ENCODE measurements around the gene AKR1E2. TPM values are rescaled to one million over a fixed set of nuclear protein-coding genes. Genes with fewer than 3 reads are reported as not detected.

The AKR1E2 gene
- total and polyA plus RNA-seq, 9 of the 15 experiments (the other 6 are each of a cell fraction or from before 2014, with no cell fraction given): 4.2 to 16.6 (median 9.8) TPM

DNA sequence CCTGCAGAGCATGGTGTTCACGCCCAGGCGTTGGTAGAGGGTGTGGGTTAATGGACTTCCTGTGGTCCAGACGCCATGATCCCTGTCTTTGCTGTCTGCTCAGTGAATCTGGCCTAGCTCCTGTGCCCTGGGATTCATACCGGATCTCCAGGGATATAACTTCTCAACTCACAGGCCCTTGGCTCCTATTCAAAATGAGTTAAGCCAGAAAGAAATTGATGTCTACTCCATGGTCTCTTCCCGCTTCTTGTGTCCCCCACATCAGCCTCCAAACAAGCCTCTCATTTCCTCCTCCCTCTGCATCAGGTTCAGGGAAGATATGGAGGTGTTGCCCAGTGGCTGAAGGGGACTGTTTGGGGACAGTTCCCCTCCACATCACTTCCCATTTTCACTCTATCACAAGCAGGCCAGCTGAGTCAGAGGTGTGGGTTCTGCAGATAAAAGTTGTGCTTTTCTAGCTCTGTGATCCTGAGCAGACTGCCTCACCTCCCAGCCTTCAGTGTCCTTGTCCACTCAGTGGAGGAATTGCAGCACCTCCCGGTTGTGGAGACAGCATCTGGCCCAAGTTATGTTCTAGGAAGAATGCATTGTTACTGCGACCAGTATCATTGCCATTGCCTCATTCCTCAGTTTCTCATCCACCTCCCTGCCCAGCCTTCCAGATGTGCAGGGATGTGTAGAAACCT is 22.5 kb downstream of the AKR1E2 start (continued):
- TF ChIP-seq ETV5 (CRISPR knock-in tag; IDR thresholded peaks at IDR 0.05; ENCODE audit: low read depth) (peak; percentile 77), SMAD3 (CRISPR knock-in tag; conservative IDR thresholded peaks at IDR 0.05) (0 out of 2 replicates have a peak, but pooled peaks have one; percentile 50), RBFOX2 (IDR thresholded peaks at IDR 0.05; ENCODE audit: low read depth, low read length) (no peak), ARID2 (IDR thresholded peaks at IDR 0.05) (no peak), ATF1 (CRISPR knock-in tag; IDR thresholded peaks at IDR 0.05) (no peak), ATF1 (tag; IDR thresholded peaks at IDR 0.05) (no peak; the same call in 1 of the 2 replicates), ASH1L (IDR thresholded peaks at IDR 0.05; ENCODE audit: borderline replicate concordance, low read depth, partially characterized antibody) (peak; percentile 24), ZNF224 (CRISPR knock-in tag; IDR thresholded peaks at IDR 0.05) (no peak), NFATC3 (IDR thresholded peaks at IDR 0.05) (no peak), KHSRP (IDR thresholded peaks at IDR 0.05) (no peak), DIDO1 (tag; IDR thresholded peaks at IDR 0.05; ENCODE audit: low read depth) (no peak), CBX3 (IDR thresholded peaks at IDR 0.05; ENCODE audit: borderline replicate concordance in 1 of 2, low read length in 2 of 2) (peak in 1 of 2 experiments; percentile 82; a peak in 2 of 3 replicates), MTA2 (IDR thresholded peaks at IDR 0.05; ENCODE audit: low read depth) (peak; percentile 90), RB1 (IDR thresholded peaks at IDR 0.05; ENCODE audit: low read depth) (no peak; the same call in 1 of the 2 replicates), ZNF551 (CRISPR knock-in tag; IDR thresholded peaks at IDR 0.05) (no peak), TBL1XR1 (IDR thresholded peaks at IDR 0.05; ENCODE audit: low read length in 2 of 2) (peak in 1 of 2 experiments; percentile 90; a peak in 2 of 4 replicates), PPARD (CRISPR knock-in tag; IDR thresholded peaks at IDR 0.05) (no peak), NR4A1 (CRISPR knock-in tag; IDR thresholded peaks at IDR 0.05) (no peak), NR4A1 (tag; IDR thresholded peaks at IDR 0.05) (no peak; the same call in none of the 2 replicates), U2AF2 (optimal IDR thresholded peaks at IDR 0.05; ENCODE audit: low read depth, low read length) (no peak), ZNF12 (CRISPR knock-in tag; IDR thresholded peaks at IDR 0.05) (no peak), TAL1 (IDR thresholded peaks at IDR 0.05) (peak; percentile 92)
- TF ChIP-seq, protein P1, sequence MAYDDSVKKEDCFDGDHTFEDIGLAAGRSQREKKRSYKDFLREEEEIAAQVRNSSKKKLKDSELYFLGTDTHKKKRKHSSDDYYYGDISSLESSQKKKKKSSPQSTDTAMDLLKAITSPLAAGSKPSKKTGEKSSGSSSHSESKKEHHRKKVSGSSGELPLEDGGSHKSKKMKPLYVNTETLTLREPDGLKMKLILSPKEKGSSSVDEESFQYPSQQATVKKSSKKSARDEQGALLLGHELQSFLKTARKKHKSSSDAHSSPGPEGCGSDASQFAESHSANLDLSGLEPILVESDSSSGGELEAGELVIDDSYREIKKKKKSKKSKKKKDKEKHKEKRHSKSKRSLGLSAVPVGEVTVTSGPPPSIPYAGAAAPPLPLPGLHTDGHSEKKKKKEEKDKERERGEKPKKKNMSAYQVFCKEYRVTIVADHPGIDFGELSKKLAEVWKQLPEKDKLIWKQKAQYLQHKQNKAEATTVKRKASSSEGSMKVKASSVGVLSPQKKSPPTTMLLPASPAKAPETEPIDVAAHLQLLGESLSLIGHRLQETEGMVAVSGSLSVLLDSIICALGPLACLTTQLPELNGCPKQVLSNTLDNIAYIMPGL (CRISPR knock-in tag; IDR thresholded peaks at IDR 0.05): no peak
- TF ChIP-seq, protein P2, sequence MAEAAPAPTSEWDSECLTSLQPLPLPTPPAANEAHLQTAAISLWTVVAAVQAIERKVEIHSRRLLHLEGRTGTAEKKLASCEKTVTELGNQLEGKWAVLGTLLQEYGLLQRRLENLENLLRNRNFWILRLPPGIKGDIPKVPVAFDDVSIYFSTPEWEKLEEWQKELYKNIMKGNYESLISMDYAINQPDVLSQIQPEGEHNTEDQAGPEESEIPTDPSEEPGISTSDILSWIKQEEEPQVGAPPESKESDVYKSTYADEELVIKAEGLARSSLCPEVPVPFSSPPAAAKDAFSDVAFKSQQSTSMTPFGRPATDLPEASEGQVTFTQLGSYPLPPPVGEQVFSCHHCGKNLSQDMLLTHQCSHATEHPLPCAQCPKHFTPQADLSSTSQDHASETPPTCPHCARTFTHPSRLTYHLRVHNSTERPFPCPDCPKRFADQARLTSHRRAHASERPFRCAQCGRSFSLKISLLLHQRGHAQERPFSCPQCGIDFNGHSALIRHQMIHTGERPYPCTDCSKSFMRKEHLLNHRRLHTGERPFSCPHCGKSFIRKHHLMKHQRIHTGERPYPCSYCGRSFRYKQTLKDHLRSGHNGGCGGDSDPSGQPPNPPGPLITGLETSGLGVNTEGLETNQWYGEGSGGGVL (CRISPR knock-in tag; IDR thresholded peaks at IDR 0.05): no peak
- TF ChIP-seq, protein P3, sequence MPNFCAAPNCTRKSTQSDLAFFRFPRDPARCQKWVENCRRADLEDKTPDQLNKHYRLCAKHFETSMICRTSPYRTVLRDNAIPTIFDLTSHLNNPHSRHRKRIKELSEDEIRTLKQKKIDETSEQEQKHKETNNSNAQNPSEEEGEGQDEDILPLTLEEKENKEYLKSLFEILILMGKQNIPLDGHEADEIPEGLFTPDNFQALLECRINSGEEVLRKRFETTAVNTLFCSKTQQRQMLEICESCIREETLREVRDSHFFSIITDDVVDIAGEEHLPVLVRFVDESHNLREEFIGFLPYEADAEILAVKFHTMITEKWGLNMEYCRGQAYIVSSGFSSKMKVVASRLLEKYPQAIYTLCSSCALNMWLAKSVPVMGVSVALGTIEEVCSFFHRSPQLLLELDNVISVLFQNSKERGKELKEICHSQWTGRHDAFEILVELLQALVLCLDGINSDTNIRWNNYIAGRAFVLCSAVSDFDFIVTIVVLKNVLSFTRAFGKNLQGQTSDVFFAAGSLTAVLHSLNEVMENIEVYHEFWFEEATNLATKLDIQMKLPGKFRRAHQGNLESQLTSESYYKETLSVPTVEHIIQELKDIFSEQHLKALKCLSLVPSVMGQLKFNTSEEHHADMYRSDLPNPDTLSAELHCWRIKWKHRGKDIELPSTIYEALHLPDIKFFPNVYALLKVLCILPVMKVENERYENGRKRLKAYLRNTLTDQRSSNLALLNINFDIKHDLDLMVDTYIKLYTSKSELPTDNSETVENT (CRISPR knock-in tag; IDR thresholded peaks at IDR 0.05): no peak
